HEK293 (cell line): ENCODE measurements around the gene KCNIP4.
"Not testable (repeated sequence)": the region's sequence is repeated elsewhere in the genome, so short reads cannot be mapped to it uniquely, and the experiment has no call there.

ENCODE experiments used
- CTCF ChIA-PET: fragments of 350-600 bp; formaldehyde crosslinking; extraction: SDS; loops from one replicate; lab custom pipeline; 2021; ENCODE audit warnings: antibody characterized with exemption; lab: Yijun Ruan, JAX
- POLR2A ChIA-PET: fragments of 300-600 bp; formaldehyde crosslinking; extraction: SDS; loops from one replicate; lab custom pipeline; 2020; ENCODE audit warnings: antibody characterized with exemption, inconsistent platforms; lab: Yijun Ruan, JAX
- H3K27ac ChIP-seq: fragments of 200-500 bp; sonication (Bioruptor generic); 2 replicates; pipeline ENCODE4 v1.5.1; 2014; ENCODE audit warnings: low read depth, low read length, control low read depth, inconsistent platforms; ENCODE audit errors: extremely low read depth
- H3K36me3 ChIP-seq, 2 experiments: fragments of 200-500 bp in 1 of 2; sonication (Bioruptor generic) in 1 of 2; 1 replicate in 1 of 2; 2 replicates in 1 of 2; pipeline ENCODE4 v1.5.1; 2014 to 2017; ENCODE audit warnings: inconsistent platforms in 2 of 2, low read length in 2 of 2; ENCODE audit not compliant: control insufficient read depth in 2 of 2, insufficient read depth in 1 of 2
- H3K4me1 ChIP-seq: fragments of 200-500 bp; sonication (Bioruptor generic); 2 replicates; pipeline ENCODE4 v1.5.1; 2014; ENCODE audit warnings: mild to moderate bottlenecking, low read length, inconsistent platforms; ENCODE audit not compliant: control insufficient read depth, insufficient read depth
- H3K4me3 ChIP-seq: 2 replicates; pipeline ENCODE4 v1.5.1; 2011; ENCODE audit warnings: low read depth, mild to moderate bottlenecking, control low read depth, low read length, moderate library complexity
- H3K9me3 ChIP-seq: fragments of 200-500 bp; sonication (Bioruptor generic); 2 replicates; pipeline ENCODE4 v1.5.1; 2014; ENCODE audit warnings: low read depth, low read length, inconsistent platforms; ENCODE audit not compliant: control insufficient read depth, insufficient read depth
- GLI2 ChIP-seq: fragments of 450-650 bp; formaldehyde crosslinking; IDR thresholded peaks from 2 replicates; pipeline ENCODE4; 2017; ENCODE audit warnings: missing biosample characterization, missing genetic modification characterization, low read depth, borderline replicate concordance
- HOXD13 ChIP-seq: sonication (generic); formaldehyde crosslinking; IDR thresholded peaks from 2 replicates; pipeline ENCODE4 v1.8.0; 2022; ENCODE audit warnings: missing genetic modification reagents, borderline replicate concordance
- SETDB1 ChIP-seq: IDR thresholded peaks from one replicate; pipeline ENCODE4 v1.6.1; 2017; ENCODE audit warnings: mild to moderate bottlenecking, low read length, moderate library complexity, mixed read lengths; ENCODE audit not compliant: insufficient read length
- ZBTB21 ChIP-seq: fragments of 450-650 bp; formaldehyde crosslinking; IDR thresholded peaks from 2 replicates; pipeline ENCODE4 v1.5.1; 2017; ENCODE audit warnings: missing biosample characterization, missing genetic modification characterization
- ZBTB8A ChIP-seq: fragments of 450-650 bp; formaldehyde crosslinking; IDR thresholded peaks from 2 replicates; pipeline ENCODE4 v1.5.1; 2016; ENCODE audit warnings: missing biosample characterization, missing genetic modification characterization
- ZNF157 ChIP-seq: fragments of 450-650 bp; formaldehyde crosslinking; IDR thresholded peaks from 2 replicates; pipeline ENCODE4 v1.5.1; 2016; ENCODE audit warnings: missing biosample characterization, missing genetic modification characterization
- ZNF184 ChIP-seq: fragments of 450-650 bp; IDR thresholded peaks from 2 replicates; pipeline ENCODE4 v1.5.1; 2018; ENCODE audit warnings: missing biosample characterization, mild to moderate bottlenecking, missing genetic modification characterization
- ZNF214 ChIP-seq: fragments of 450-650 bp; formaldehyde crosslinking; IDR thresholded peaks from 2 replicates; pipeline ENCODE4 v1.5.1; 2017; ENCODE audit warnings: missing biosample characterization, mild to moderate bottlenecking, missing genetic modification characterization, borderline replicate concordance
- ZNF302 ChIP-seq: fragments of 450-650 bp; formaldehyde crosslinking; IDR thresholded peaks from 2 replicates; pipeline ENCODE4 v1.5.1; 2016; ENCODE audit warnings: missing biosample characterization, missing genetic modification characterization, low read depth
- ZNF354C ChIP-seq: fragments of 450-650 bp; formaldehyde crosslinking; IDR thresholded peaks from 2 replicates; pipeline ENCODE4 v1.5.1; 2016; ENCODE audit warnings: missing biosample characterization, missing genetic modification characterization, low read depth, borderline replicate concordance
- ZNF366 ChIP-seq: fragments of 450-650 bp; formaldehyde crosslinking; conservative IDR thresholded peaks from 2 replicates; pipeline ENCODE4 v1.5.1; 2016; ENCODE audit warnings: missing biosample characterization, missing genetic modification characterization
- ZNF404 ChIP-seq: fragments of 450-650 bp; formaldehyde crosslinking; IDR thresholded peaks from 2 replicates; pipeline ENCODE4 v1.5.1; 2017; ENCODE audit warnings: missing biosample characterization, missing genetic modification characterization
- ZNF571 ChIP-seq: fragments of 450-650 bp; formaldehyde crosslinking; IDR thresholded peaks from 2 replicates; pipeline ENCODE4 v1.5.0; 2017; ENCODE audit warnings: missing biosample characterization, missing genetic modification characterization
- ZNF585B ChIP-seq: fragments of 450-650 bp; formaldehyde crosslinking; IDR thresholded peaks from 2 replicates; pipeline ENCODE4 v1.5.1; 2016; ENCODE audit warnings: missing biosample characterization, missing genetic modification characterization
- ZNF596 ChIP-seq: fragments of 450-650 bp; IDR thresholded peaks from 2 replicates; pipeline ENCODE4 v1.5.0; 2018; ENCODE audit warnings: missing biosample characterization, mild to moderate bottlenecking, missing genetic modification characterization, moderate library complexity
- ZNF707 ChIP-seq: fragments of 450-650 bp; formaldehyde crosslinking; IDR thresholded peaks from 2 replicates; pipeline ENCODE4 v1.5.1; 2016; ENCODE audit warnings: missing biosample characterization, missing genetic modification characterization
- ZNF777 ChIP-seq: fragments of 450-650 bp; formaldehyde crosslinking; IDR thresholded peaks from 2 replicates; pipeline ENCODE4 v1.5.1; 2017; ENCODE audit warnings: missing biosample characterization, missing genetic modification characterization, borderline replicate concordance
- ZNF792 ChIP-seq: fragments of 450-650 bp; formaldehyde crosslinking; IDR thresholded peaks from 2 replicates; pipeline ENCODE4 v1.5.1; 2016; ENCODE audit warnings: missing biosample characterization, missing genetic modification characterization
- TF ChIP-seq, protein P1 (sequence below): fragments of 450-650 bp; formaldehyde crosslinking; IDR thresholded peaks from 2 replicates; pipeline ENCODE4 v1.5.1; 2016; ENCODE audit warnings: missing biosample characterization, missing genetic modification characterization
- TF ChIP-seq, protein P2 (sequence below): fragments of 450-650 bp; formaldehyde crosslinking; IDR thresholded peaks from 2 replicates; pipeline ENCODE4 v1.5.1; 2016; ENCODE audit warnings: missing biosample characterization, missing genetic modification characterization
- TF ChIP-seq, protein P3 (sequence below): fragments of 450-650 bp; formaldehyde crosslinking; IDR thresholded peaks from 2 replicates; pipeline ENCODE4 v1.5.1; 2016; ENCODE audit warnings: missing biosample characterization, missing genetic modification characterization
- TF ChIP-seq, protein P4 (sequence below): fragments of 450-650 bp; formaldehyde crosslinking; IDR thresholded peaks from 2 replicates; pipeline ENCODE4 v1.5.1; 2016; ENCODE audit warnings: missing biosample characterization, missing genetic modification characterization
- TF ChIP-seq, protein P5 (sequence below): fragments of 450-650 bp; formaldehyde crosslinking; IDR thresholded peaks from 2 replicates; pipeline ENCODE4 v1.5.0; 2017; ENCODE audit warnings: missing biosample characterization, missing genetic modification characterization, borderline replicate concordance

The KCNIP4 gene

DNA sequence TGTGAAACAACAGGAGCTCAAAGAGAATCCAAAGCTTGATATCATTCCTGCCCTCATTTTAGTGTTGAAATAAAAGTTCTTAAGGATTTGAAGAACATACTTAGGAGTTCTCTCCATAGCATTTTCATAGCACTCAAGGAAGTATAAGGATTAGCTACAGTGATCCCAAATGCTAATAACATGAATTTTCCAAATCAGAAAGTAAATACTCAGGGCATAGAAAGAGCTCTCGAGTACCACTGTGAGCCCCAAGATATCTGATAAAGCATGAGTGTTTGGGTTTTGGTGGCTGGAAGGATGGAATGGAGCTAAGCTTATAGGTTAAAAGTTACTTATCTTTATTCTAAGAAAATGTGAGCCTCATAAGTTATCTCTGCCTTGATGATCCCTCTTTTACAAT lies 584.9 kb downstream of the KCNIP4 start (continued):
- TF ChIP-seq SETDB1 (no peak), ZBTB8A (tag by site-specific recombination) (no peak), ZNF214 (tag by site-specific recombination) (no peak), HOXD13 (CRISPR knock-in tag) (no peak), ZNF366 (no peak), ZNF596 (no peak)
- TF ChIP-seq, protein P1, sequence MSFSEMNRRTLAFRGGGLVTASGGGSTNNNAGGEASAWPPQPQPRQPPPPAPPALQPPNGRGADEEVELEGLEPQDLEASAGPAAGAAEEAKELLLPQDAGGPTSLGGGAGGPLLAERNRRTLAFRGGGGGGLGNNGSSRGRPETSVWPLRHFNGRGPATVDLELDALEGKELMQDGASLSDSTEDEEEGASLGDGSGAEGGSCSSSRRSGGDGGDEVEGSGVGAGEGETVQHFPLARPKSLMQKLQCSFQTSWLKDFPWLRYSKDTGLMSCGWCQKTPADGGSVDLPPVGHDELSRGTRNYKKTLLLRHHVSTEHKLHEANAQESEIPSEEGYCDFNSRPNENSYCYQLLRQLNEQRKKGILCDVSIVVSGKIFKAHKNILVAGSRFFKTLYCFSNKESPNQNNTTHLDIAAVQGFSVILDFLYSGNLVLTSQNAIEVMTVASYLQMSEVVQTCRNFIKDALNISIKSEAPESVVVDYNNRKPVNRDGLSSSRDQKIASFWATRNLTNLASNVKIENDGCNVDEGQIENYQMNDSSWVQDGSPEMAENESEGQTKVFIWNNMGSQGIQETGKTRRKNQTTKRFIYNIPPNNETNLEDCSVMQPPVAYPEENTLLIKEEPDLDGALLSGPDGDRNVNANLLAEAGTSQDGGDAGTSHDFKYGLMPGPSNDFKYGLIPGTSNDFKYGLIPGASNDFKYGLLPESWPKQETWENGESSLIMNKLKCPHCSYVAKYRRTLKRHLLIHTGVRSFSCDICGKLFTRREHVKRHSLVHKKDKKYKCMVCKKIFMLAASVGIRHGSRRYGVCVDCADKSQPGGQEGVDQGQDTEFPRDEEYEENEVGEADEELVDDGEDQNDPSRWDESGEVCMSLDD (tag by site-specific recombination): no peak

DNA sequence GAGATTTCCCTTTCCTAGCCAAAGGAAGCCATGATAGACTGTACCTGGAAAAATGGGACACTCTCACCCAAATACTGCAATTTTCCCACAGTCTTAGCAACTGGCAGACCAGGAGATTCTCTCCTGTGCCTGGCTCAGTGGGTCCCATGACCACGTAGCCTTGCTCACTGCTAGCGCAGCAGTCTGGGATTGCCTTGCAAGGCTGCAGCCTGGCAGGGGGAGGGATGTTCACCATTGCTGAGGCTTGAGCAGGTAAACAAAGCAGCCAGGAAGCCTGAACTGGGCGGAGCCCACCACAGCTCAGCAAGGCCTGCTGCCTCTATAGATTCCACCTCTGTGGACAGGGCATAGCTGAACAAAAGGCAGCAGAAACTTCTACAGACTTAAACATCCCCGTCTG lies 596.2 kb downstream of the KCNIP4 start:
- H3K36me3 ChIP-seq, H3K4me3 ChIP-seq, H3K9me3 ChIP-seq, POLR2A ChIA-PET, CTCF ChIA-PET, H3K27ac ChIP-seq, H3K4me1 ChIP-seq: not testable (repeated sequence)

DNA sequence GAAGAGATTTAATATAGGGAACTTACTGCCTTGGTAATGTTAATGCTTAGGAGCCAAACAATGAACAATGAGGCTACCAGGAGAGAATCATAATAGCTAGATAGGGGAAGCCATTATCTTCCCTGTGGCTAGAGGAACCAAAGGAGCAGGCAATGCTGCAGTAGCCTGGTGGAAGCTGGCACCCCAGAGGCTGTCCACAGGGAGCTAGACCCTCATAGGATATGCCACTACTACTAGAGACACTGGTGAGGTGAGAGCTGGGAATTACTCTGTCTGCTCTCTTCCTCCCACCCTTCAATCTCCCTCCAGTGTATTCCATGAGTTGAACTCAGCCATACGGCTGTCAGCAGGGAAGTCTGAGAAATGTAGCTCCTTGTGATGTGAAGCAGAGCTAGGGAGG lies 601.4 kb downstream of the KCNIP4 start:
- Histone ChIP-seq H3K27ac (no peak overlapping the region), H3K4me3 (no peak overlapping the region), H3K36me3 (no peaks in the 10 kb centered on the region), H3K9me3 (no peaks in the 10 kb centered on the region), H3K4me1 (no peaks in the 10 kb centered on the region)
- ChIA-PET CTCF (interaction anchor here (0.6 kb wide), 1 partner anchor 211 kb away, joined by 3 read pairs; no protein-coding TSS in a partner anchor), POLR2A (no interaction called here)
- TF ChIP-seq ZNF184 (tag by site-specific recombination) (no peak), ZNF777 (tag by site-specific recombination) (no peak), ZBTB21 (no peak), ZNF792 (tag by site-specific recombination) (no peak), ZNF404 (tag by site-specific recombination) (no peak), ZNF157 (tag by site-specific recombination) (no peak), ZNF354C (no peak), ZNF707 (tag by site-specific recombination) (no peak), ZNF585B (tag by site-specific recombination) (no peak), ZNF571 (tag by site-specific recombination) (no peak), GLI2 (tag by site-specific recombination) (no peak), ZNF302 (tag by site-specific recombination) (no peak)
- TF ChIP-seq, protein P2, sequence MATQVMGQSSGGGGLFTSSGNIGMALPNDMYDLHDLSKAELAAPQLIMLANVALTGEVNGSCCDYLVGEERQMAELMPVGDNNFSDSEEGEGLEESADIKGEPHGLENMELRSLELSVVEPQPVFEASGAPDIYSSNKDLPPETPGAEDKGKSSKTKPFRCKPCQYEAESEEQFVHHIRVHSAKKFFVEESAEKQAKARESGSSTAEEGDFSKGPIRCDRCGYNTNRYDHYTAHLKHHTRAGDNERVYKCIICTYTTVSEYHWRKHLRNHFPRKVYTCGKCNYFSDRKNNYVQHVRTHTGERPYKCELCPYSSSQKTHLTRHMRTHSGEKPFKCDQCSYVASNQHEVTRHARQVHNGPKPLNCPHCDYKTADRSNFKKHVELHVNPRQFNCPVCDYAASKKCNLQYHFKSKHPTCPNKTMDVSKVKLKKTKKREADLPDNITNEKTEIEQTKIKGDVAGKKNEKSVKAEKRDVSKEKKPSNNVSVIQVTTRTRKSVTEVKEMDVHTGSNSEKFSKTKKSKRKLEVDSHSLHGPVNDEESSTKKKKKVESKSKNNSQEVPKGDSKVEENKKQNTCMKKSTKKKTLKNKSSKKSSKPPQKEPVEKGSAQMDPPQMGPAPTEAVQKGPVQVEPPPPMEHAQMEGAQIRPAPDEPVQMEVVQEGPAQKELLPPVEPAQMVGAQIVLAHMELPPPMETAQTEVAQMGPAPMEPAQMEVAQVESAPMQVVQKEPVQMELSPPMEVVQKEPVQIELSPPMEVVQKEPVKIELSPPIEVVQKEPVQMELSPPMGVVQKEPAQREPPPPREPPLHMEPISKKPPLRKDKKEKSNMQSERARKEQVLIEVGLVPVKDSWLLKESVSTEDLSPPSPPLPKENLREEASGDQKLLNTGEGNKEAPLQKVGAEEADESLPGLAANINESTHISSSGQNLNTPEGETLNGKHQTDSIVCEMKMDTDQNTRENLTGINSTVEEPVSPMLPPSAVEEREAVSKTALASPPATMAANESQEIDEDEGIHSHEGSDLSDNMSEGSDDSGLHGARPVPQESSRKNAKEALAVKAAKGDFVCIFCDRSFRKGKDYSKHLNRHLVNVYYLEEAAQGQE (tag by site-specific recombination): no peak
- TF ChIP-seq, protein P3, sequence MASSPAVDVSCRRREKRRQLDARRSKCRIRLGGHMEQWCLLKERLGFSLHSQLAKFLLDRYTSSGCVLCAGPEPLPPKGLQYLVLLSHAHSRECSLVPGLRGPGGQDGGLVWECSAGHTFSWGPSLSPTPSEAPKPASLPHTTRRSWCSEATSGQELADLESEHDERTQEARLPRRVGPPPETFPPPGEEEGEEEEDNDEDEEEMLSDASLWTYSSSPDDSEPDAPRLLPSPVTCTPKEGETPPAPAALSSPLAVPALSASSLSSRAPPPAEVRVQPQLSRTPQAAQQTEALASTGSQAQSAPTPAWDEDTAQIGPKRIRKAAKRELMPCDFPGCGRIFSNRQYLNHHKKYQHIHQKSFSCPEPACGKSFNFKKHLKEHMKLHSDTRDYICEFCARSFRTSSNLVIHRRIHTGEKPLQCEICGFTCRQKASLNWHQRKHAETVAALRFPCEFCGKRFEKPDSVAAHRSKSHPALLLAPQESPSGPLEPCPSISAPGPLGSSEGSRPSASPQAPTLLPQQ (tag by site-specific recombination): no peak
- TF ChIP-seq, protein P4, sequence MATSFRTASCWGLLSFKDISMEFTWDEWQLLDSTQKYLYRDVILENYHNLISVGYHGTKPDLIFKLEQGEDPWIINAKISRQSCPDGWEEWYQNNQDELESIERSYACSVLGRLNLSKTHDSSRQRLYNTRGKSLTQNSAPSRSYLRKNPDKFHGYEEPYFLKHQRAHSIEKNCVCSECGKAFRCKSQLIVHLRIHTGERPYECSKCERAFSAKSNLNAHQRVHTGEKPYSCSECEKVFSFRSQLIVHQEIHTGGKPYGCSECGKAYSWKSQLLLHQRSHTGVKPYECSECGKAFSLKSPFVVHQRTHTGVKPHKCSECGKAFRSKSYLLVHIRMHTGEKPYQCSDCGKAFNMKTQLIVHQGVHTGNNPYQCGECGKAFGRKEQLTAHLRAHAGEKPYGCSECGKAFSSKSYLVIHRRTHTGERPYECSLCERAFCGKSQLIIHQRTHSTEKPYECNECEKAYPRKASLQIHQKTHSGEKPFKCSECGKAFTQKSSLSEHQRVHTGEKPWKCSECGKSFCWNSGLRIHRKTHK (tag by site-specific recombination): no peak
- TF ChIP-seq, protein P5, sequence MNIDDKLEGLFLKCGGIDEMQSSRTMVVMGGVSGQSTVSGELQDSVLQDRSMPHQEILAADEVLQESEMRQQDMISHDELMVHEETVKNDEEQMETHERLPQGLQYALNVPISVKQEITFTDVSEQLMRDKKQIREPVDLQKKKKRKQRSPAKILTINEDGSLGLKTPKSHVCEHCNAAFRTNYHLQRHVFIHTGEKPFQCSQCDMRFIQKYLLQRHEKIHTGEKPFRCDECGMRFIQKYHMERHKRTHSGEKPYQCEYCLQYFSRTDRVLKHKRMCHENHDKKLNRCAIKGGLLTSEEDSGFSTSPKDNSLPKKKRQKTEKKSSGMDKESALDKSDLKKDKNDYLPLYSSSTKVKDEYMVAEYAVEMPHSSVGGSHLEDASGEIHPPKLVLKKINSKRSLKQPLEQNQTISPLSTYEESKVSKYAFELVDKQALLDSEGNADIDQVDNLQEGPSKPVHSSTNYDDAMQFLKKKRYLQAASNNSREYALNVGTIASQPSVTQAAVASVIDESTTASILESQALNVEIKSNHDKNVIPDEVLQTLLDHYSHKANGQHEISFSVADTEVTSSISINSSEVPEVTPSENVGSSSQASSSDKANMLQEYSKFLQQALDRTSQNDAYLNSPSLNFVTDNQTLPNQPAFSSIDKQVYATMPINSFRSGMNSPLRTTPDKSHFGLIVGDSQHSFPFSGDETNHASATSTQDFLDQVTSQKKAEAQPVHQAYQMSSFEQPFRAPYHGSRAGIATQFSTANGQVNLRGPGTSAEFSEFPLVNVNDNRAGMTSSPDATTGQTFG: no peak
